Lower leg skin (tissue), 3 donors: Measurements from ENCODE around the gene COPB1.

Experiments used
- CTCF ChIP-seq, 3 donors: fragments of 450-650 bp; IDR thresholded peaks; one replicate each; pipeline ENCODE4 v1.5.1; 2016; ENCODE audit warnings: antibody characterized with exemption in 3 of 3, mild to moderate bottlenecking in 3 of 3, moderate library complexity in 2 of 3
- POLR2A ChIP-seq, 2 donors: fragments of 450-650 bp; IDR thresholded peaks; one replicate each; pipeline ENCODE4 v1.6.1; 2016 to 2017; ENCODE audit warnings: antibody characterized with exemption in 2 of 2, mild to moderate bottlenecking in 1 of 2, moderate library complexity in 1 of 2

DNA sequence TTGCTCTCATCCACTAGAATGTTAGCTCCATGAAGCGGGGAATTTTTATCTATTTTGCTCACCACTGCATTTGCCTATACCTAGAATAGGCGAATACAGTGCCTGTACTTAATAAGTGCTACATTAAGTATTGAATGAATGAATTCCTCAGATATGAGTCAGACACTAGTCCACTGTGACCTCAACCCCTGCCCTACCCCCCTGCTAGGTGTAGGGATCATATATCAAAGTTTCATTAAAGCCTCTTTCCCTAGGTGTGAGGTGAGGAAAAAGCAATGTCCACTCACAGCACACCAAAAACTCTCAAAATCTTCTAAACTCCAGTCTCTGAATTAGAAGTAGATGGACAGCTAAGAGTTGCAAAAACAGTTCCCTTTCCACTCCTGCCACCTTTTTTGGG, 30.3 kb upstream of the COPB1 start:
- TF ChIP-seq CTCF (IDR thresholded peaks at IDR 0.05) (no peak), POLR2A (IDR thresholded peaks at IDR 0.05) (no peak)
